GM12878 (cell line): ENCODE measurements around the gene TMEM184C. TPM values are rescaled to one million over a fixed set of nuclear protein-coding genes. Genes with fewer than 3 reads are reported as not detected.

ENCODE experiments used
- ATAC-seq: fragments of 200-7000 bp; cut with Tn5 transposase; 3 replicates; pipeline ENCODE4 v1.9.1; 2020; ENCODE audit warnings: mild to moderate bottlenecking, moderate library complexity
- BruUV-seq: library from RNA; stranded (reverse); fragments of 400-500 nt; replicated peaks from 2 replicates; lab custom pipeline; 2021; lab: Mats Ljungman, UMichigan
- CTCF ChIA-PET: fragments of 300-600 bp; sonication (Branson Sonifier 250); formaldehyde crosslinking; extraction: SDS; loops from one replicate; lab custom pipeline; 2021; ENCODE audit warnings: inconsistent platforms; lab: Yijun Ruan, JAX
- POLR2A ChIA-PET: fragments of 350-600 bp; formaldehyde crosslinking; extraction: SDS; loops from one replicate; lab custom pipeline; 2021; ENCODE audit warnings: inconsistent platforms; lab: Charles Lee
- RAD21 ChIA-PET: fragments of 300-600 bp; sonication (Branson Sonifier 250); formaldehyde crosslinking; loops from one replicate; lab custom pipeline; 2023; ENCODE audit warnings: antibody characterized with exemption; ENCODE audit not compliant: unreplicated experiment; lab: Charles Lee
- SMC1A ChIA-PET: fragments of 300-600 bp; sonication (Branson Sonifier 250); formaldehyde crosslinking; loops from one replicate; lab custom pipeline; 2023; ENCODE audit not compliant: unreplicated experiment, uncharacterized antibody; lab: Charles Lee
- DNase-seq: peaks from one replicate; pipeline ENCODE4 v3.0.0-alpha.2; 2011; ENCODE audit warnings: low read depth, low spot score
- FAIRE-seq: peaks from 3 replicates; lab custom pipeline; 2011; peaks lifted over from hg19 to GRCh38; lab: Jason Lieb, UNC
- H2AFZ ChIP-seq: 2 replicates; pipeline ENCODE4 v1.6.0; 2011; ENCODE audit warnings: low read depth, low read length, control low read depth; ENCODE audit not compliant: control insufficient read depth
- H3K27ac ChIP-seq: 2 replicates; pipeline ENCODE4 v1.5.1; 2011; ENCODE audit warnings: control low read depth; ENCODE audit not compliant: control insufficient read depth, insufficient read depth
- H3K27me3 ChIP-seq, 2 experiments: replicated peaks in 1 of 2; 2 replicates each; pipeline versions ENCODE4 v1.6.0 to v1.6.1; 2011; ENCODE audit warnings: low read length in 1 of 2; ENCODE audit not compliant: control insufficient read depth in 2 of 2, insufficient read depth in 2 of 2
- H3K36me3 ChIP-seq, 2 experiments: 2 replicates each; pipeline ENCODE4 v1.5.1; 2011; ENCODE audit warnings: low read length in 1 of 2; ENCODE audit not compliant: control insufficient read depth in 2 of 2, insufficient read depth in 2 of 2
- H3K4me1 ChIP-seq: 2 replicates; pipeline ENCODE4 v1.6.1; 2011; ENCODE audit warnings: mild to moderate bottlenecking, low read length, moderate library complexity, mixed read lengths; ENCODE audit not compliant: control insufficient read depth, insufficient read depth
- H3K4me2 ChIP-seq: 2 replicates; pipeline ENCODE4 v1.6.0; 2011; ENCODE audit warnings: control low read depth; ENCODE audit not compliant: control insufficient read depth, insufficient read depth
- H3K4me3 ChIP-seq: fragments of 200-600 bp; sonication (generic); 2 replicates; pipeline ENCODE4 v1.5.1; 2016
- H3K79me2 ChIP-seq: 2 replicates; pipeline ENCODE4 v1.6.0; 2011; ENCODE audit warnings: low read length; ENCODE audit not compliant: control insufficient read depth, insufficient read depth
- H3K9ac ChIP-seq: 2 replicates; pipeline ENCODE4 v1.8.0; 2011; ENCODE audit warnings: low read length, control low read depth, mixed read lengths; ENCODE audit not compliant: control insufficient read depth, insufficient read depth
- H3K9me3 ChIP-seq: replicated peaks from 3 replicates; pipeline ENCODE4 v1.5.1; 2011; ENCODE audit warnings: mild to moderate bottlenecking, low read length; ENCODE audit not compliant: control insufficient read depth, insufficient read depth
- H4K20me1 ChIP-seq: 2 replicates; pipeline ENCODE4 v1.6.0; 2011; ENCODE audit not compliant: control insufficient read depth, insufficient read depth
- CEBPB ChIP-seq, 2 experiments: fragments of 150-350 bp in 1 of 2; IDR thresholded peaks; 2 replicates each; pipeline ENCODE4 v1.6.1; 2012 to 2014; ENCODE audit warnings: low read depth in 2 of 2, low read length in 2 of 2, borderline replicate concordance in 1 of 2, inconsistent platforms in 1 of 2
- GATAD2B ChIP-seq: fragments of 450-650 bp; conservative IDR thresholded peaks from 2 replicates; pipeline ENCODE4 v1.6.1; 2017; ENCODE audit warnings: low read depth, mild to moderate bottlenecking, moderate library complexity
- NFYA ChIP-seq: IDR thresholded peaks from 2 replicates; pipeline ENCODE4 v1.6.1; 2011; ENCODE audit warnings: low read depth, mild to moderate bottlenecking, low read length, improper control_type of control experiment, borderline replicate concordance
- WGBS: methylation state at CpG from one replicate; pipeline ENCODE4 v1.1.6; 2016; ENCODE audit warnings: low lambda C conversion rate; ENCODE audit not compliant: insufficient replicate concordance, insufficient coverage; ENCODE audit errors: missing lambda C conversion rate; 5-methylcytosine and 5-hydroxymethylcytosine counted together
- in situ Hi-C: fragments of 300-500 bp; cut with MboI; formaldehyde crosslinking; loops from 9 replicates; pipeline ENCODE4 v1.14.3; 2018; ENCODE audit warnings: mixed read lengths
- intact Hi-C: fragments of 100-400 bp; cut with micrococcal nuclease; formaldehyde crosslinking; loops from one replicate; pipeline ENCODE4 v1.14.2; 2022; ENCODE audit not compliant: unreplicated experiment
- polyA plus RNA-seq, 11 experiments: library from polyadenylated mRNA; depleted of rRNA in 4 of 11; unstranded in 6 of 11; stranded (reverse) in 5 of 11; fragments of >200 nt; fragmentation: Nextera tagmentation in 4 of 11; fragmentation: Illumina TruSeq in 1 of 11; extraction: Ambion mirVana in 4 of 11; extraction: Trizol in 1 of 11; gene quantifications; 1 replicate in 1 of 11; 2 replicates in 10 of 11; pipeline versions ENCODE4 v1.2.1 to v1.2.3, GENCODE V29; 2011 to 2016; ENCODE audit warnings: inconsistent platforms in 2 of 11, missing spikeins in 2 of 11, low read depth in 1 of 11
- total RNA-seq, 4 experiments: library from RNA; depleted of rRNA in 3 of 4; stranded (reverse); fragments of >200 nt in 3 of 4; fragmentation: Illumina TruSeq in 1 of 4; extraction: Trizol in 1 of 4; gene quantifications; 2 replicates each; pipeline versions ENCODE4 v1.2.1 to v1.2.3, GENCODE V29; 2013 to 2021
- TF ChIP-seq, protein P1 (sequence below): IDR thresholded peaks from 2 replicates; pipeline ENCODE4 v1.6.1; 2012; ENCODE audit warnings: improper control_type of control experiment, low read depth, low read length; ENCODE audit not compliant: insufficient replicate concordance

Gene TMEM184C
- total and polyA plus RNA-seq, 10 of the 15 experiments (the other 5 are each of a cell fraction or from before 2014, with no cell fraction given), result 3.4 to 22.6 (median 18.2) TPM

DNA sequence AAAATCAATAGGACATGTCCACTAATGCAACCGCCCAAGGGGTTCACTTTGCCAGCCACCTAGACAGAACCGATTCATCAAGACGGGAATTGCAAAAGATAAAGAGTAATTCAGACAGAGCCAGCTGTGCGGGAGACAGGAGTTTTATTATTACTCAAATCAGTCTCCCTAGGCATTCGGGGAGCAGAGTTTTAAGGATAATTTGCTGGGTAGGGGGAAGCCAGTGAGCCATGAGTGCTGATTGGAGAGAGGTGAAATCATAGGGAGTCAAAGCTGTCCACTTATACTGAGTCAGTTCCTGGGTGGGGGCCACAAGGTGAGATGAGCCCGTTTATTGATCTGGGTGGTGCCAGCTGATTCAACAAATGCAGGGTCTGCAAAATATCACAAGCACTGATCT lies 8.5 kb downstream of the TMEM184C start:
- H3K4me3 ChIP-seq, result no peak overlapping the region
- H3K27me3 ChIP-seq, result no peaks in the 10 kb centered on the region
- intact Hi-C loops, result no loop called here
- H3K79me2 ChIP-seq, result peaks cover 13% of the 10 kb centered on the region
- SMC1A ChIA-PET, result interaction anchor here (0.8 to 3.1 kb wide), 7 partner anchors 8 to 241 kb away, joined by 3 to 10 read pairs (median 4); partner anchors contain the start of gene TMEM184C
- POLR2A ChIA-PET, result no interaction called here
- no peak overlapping the region for H3K9ac ChIP-seq
- BruUV-seq, result no TSS peak
- H3K9me3 ChIP-seq, result no peaks in the 10 kb centered on the region
- RAD21 ChIA-PET, result interaction anchor here (2.7 kb wide), 1 partner anchor 241 kb away, joined by 12 read pairs; no protein-coding TSS in a partner anchor
- WGBS, result 98% methylated on average over 6 of the region's 6 CpGs
- H3K4me2 ChIP-seq, result no peak overlapping the region
- peaks cover 1 to 16% of the 10 kb centered on the region in 2 experiments; a peak in 2 of 4 replicates for H3K36me3 ChIP-seq
- no peaks in the 10 kb centered on the region for H4K20me1 ChIP-seq
- CTCF ChIA-PET, result interaction anchor here (0.8 to 1.0 kb wide), 3 partner anchors 238 to 241 kb away, joined by 3 to 4 read pairs (median 4); no protein-coding TSS in a partner anchor
- in situ Hi-C loops, result no loop called here
- DNase-seq, result no peak
- no peak for ATAC-seq
- H2AFZ ChIP-seq, result no peak overlapping the region
- no peak for FAIRE-seq
- no peak overlapping the region for H3K27ac ChIP-seq
- TF ChIP-seq, protein P1, sequence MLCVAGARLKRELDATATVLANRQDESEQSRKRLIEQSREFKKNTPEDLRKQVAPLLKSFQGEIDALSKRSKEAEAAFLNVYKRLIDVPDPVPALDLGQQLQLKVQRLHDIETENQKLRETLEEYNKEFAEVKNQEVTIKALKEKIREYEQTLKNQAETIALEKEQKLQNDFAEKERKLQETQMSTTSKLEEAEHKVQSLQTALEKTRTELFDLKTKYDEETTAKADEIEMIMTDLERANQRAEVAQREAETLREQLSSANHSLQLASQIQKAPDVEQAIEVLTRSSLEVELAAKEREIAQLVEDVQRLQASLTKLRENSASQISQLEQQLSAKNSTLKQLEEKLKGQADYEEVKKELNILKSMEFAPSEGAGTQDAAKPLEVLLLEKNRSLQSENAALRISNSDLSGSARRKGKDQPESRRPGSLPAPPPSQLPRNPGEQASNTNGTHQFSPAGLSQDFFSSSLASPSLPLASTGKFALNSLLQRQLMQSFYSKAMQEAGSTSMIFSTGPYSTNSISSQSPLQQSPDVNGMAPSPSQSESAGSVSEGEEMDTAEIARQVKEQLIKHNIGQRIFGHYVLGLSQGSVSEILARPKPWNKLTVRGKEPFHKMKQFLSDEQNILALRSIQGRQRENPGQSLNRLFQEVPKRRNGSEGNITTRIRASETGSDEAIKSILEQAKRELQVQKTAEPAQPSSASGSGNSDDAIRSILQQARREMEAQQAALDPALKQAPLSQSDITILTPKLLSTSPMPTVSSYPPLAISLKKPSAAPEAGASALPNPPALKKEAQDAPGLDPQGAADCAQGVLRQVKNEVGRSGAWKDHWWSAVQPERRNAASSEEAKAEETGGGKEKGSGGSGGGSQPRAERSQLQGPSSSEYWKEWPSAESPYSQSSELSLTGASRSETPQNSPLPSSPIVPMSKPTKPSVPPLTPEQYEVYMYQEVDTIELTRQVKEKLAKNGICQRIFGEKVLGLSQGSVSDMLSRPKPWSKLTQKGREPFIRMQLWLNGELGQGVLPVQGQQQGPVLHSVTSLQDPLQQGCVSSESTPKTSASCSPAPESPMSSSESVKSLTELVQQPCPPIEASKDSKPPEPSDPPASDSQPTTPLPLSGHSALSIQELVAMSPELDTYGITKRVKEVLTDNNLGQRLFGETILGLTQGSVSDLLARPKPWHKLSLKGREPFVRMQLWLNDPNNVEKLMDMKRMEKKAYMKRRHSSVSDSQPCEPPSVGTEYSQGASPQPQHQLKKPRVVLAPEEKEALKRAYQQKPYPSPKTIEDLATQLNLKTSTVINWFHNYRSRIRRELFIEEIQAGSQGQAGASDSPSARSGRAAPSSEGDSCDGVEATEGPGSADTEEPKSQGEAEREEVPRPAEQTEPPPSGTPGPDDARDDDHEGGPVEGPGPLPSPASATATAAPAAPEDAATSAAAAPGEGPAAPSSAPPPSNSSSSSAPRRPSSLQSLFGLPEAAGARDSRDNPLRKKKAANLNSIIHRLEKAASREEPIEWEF, result no peak
- TF ChIP-seq CEBPB (IDR thresholded peaks at IDR 0.05; ENCODE audit: borderline replicate concordance in 1 of 2, low read depth in 2 of 2, low read length in 2 of 2), result no peak
- no peak for TF ChIP-seq GATAD2B
- no peak for TF ChIP-seq NFYA
- no peaks in the 10 kb centered on the region for H3K4me1 ChIP-seq
